ENCODE data around the gene VPS54.

DNA sequence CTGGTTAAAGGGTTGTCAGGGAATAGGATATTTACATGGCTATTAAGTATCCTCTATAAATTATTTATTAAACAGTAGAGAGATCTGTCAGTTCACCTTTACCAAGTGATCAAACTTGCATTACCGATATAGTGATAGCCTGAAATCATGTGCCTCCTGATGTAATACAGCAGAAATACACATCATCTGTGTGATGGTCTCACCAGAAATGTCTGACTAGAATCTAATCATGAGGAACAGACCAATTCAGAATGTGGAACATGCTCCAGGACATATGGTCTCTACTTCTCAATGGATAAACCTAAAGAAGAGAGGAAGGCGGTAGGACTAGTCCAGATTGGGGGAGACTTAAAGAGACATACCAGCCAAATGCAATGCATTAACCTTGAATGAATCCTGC is 6.2 kb downstream of the VPS54 start:
- TF ChIP-seq, protein P1, sequence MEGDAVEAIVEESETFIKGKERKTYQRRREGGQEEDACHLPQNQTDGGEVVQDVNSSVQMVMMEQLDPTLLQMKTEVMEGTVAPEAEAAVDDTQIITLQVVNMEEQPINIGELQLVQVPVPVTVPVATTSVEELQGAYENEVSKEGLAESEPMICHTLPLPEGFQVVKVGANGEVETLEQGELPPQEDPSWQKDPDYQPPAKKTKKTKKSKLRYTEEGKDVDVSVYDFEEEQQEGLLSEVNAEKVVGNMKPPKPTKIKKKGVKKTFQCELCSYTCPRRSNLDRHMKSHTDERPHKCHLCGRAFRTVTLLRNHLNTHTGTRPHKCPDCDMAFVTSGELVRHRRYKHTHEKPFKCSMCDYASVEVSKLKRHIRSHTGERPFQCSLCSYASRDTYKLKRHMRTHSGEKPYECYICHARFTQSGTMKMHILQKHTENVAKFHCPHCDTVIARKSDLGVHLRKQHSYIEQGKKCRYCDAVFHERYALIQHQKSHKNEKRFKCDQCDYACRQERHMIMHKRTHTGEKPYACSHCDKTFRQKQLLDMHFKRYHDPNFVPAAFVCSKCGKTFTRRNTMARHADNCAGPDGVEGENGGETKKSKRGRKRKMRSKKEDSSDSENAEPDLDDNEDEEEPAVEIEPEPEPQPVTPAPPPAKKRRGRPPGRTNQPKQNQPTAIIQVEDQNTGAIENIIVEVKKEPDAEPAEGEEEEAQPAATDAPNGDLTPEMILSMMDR (IDR thresholded peaks at IDR 0.05 in 2 of 3, conservative IDR thresholded peaks at IDR 0.05 in 1 of 3; ENCODE audit: borderline replicate concordance in 1 of 3, insufficient read depth in 1 of 3, low read depth in 2 of 3, low read length in 2 of 3): no peak
- TF ChIP-seq CEBPB (IDR thresholded peaks at IDR 0.05; ENCODE audit: low read depth) (no peak), EZH2 (IDR thresholded peaks at IDR 0.05) (no peak), SRF (IDR thresholded peaks at IDR 0.05; ENCODE audit: low read depth) (no peak), POLR2A (IDR thresholded peaks at IDR 0.05; ENCODE audit: borderline replicate concordance, extremely low read depth, insufficient read depth, insufficient read length) (no peak), POLR2AphosphoS5 (IDR thresholded peaks at IDR 0.05; ENCODE audit: low read depth, low read length) (no peak), EGR1 (IDR thresholded peaks at IDR 0.05; ENCODE audit: low read depth) (no peak), SIN3A (IDR thresholded peaks at IDR 0.05; ENCODE audit: low read depth) (no peak), RAD21 (IDR thresholded peaks at IDR 0.05; ENCODE audit: low read depth) (no peak), TCF7L2 (IDR thresholded peaks at IDR 0.05; ENCODE audit: borderline replicate concordance, extremely low read depth, insufficient read depth, insufficient read length) (no peak)
- TF ChIP-seq, protein P2, sequence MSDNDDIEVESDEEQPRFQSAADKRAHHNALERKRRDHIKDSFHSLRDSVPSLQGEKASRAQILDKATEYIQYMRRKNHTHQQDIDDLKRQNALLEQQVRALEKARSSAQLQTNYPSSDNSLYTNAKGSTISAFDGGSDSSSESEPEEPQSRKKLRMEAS (IDR thresholded peaks at IDR 0.05): no peak
- TF ChIP-seq, protein P3, sequence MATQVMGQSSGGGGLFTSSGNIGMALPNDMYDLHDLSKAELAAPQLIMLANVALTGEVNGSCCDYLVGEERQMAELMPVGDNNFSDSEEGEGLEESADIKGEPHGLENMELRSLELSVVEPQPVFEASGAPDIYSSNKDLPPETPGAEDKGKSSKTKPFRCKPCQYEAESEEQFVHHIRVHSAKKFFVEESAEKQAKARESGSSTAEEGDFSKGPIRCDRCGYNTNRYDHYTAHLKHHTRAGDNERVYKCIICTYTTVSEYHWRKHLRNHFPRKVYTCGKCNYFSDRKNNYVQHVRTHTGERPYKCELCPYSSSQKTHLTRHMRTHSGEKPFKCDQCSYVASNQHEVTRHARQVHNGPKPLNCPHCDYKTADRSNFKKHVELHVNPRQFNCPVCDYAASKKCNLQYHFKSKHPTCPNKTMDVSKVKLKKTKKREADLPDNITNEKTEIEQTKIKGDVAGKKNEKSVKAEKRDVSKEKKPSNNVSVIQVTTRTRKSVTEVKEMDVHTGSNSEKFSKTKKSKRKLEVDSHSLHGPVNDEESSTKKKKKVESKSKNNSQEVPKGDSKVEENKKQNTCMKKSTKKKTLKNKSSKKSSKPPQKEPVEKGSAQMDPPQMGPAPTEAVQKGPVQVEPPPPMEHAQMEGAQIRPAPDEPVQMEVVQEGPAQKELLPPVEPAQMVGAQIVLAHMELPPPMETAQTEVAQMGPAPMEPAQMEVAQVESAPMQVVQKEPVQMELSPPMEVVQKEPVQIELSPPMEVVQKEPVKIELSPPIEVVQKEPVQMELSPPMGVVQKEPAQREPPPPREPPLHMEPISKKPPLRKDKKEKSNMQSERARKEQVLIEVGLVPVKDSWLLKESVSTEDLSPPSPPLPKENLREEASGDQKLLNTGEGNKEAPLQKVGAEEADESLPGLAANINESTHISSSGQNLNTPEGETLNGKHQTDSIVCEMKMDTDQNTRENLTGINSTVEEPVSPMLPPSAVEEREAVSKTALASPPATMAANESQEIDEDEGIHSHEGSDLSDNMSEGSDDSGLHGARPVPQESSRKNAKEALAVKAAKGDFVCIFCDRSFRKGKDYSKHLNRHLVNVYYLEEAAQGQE (IDR thresholded peaks at IDR 0.05; ENCODE audit: low read depth): no peak
